NCI-H2227 (cell line): ENCODE data around the gene LAMA2.

Experiments
- DNase-seq: peaks from one replicate; lab custom pipeline; 2025; ENCODE audit not compliant: unreplicated experiment; lab: John Stamatoyannopoulos, UW

The LAMA2 gene

GRCh38 chr6:129476810-129477209 is 593.9 kb downstream of the LAMA2 start:
- no peak for DNase-seq

- no peak for DNase-seq
Observed at GRCh38 chr6:129478379-129478778, 595.4 kb downstream of the LAMA2 start.

- no peak for DNase-seq
Observed at GRCh38 chr6:129481706-129482105, 598.8 kb downstream of the LAMA2 start.

- DNase-seq = peak; percentile 12
Observed at GRCh38 chr6:129485746-129486145, 602.8 kb downstream of the LAMA2 start.

- DNase-seq = peak; percentile 37
Observed at GRCh38 chr6:129486327-129486726, 603.4 kb downstream of the LAMA2 start.

GRCh38 chr6:129488313-129488712 is 605.4 kb downstream of the LAMA2 start:
- no peak for DNase-seq

GRCh38 chr6:129489215-129489765 is 606.4 kb downstream of the LAMA2 start:
- DNase-seq = no peak

GRCh38 chr6:129490521-129491255 is 607.8 kb downstream of the LAMA2 start:
- peak; percentile 12 for DNase-seq

GRCh38 chr6:129491436-129491835 is 608.5 kb downstream of the LAMA2 start:
- no peak for DNase-seq

- no peak for DNase-seq
Observed at GRCh38 chr6:129492260-129492659, 609.3 kb downstream of the LAMA2 start.

GRCh38 chr6:129493354-129493902 is 610.5 kb downstream of the LAMA2 start:
- no peak for DNase-seq

GRCh38 chr6:129494099-129494498 is 611.2 kb downstream of the LAMA2 start:
- no peak for DNase-seq

- no peak for DNase-seq
Observed at GRCh38 chr6:129494586-129494985, 611.6 kb downstream of the LAMA2 start.

- DNase-seq = no peak
Observed at GRCh38 chr6:129495652-129496051, 612.7 kb downstream of the LAMA2 start.

- no peak for DNase-seq
Observed at GRCh38 chr6:129497481-129498441, 614.8 kb downstream of the LAMA2 start.

- DNase-seq = no peak
Observed at GRCh38 chr6:129498541-129498940, 615.6 kb downstream of the LAMA2 start.

GRCh38 chr6:129498950-129499842 is 616.3 kb downstream of the LAMA2 start:
- DNase-seq = peak; percentile 77

GRCh38 chr6:129499843-129500219 is 616.9 kb downstream of the LAMA2 start:
- DNase-seq = no peak

GRCh38 chr6:129500958-129501739 is 618.2 kb downstream of the LAMA2 start:
- DNase-seq = peak; percentile 29
